Activated CD4-positive, alpha-beta T cell treated with anti-CD3 and anti-CD28 coated beads for 36 hours (primary cell): ENCODE measurements around the gene OMD. TPM values are rescaled to one million over a fixed set of nuclear protein-coding genes. Genes with fewer than 3 reads are reported as not detected.

Source experiments
- ATAC-seq: fragments of 200-7000 bp; cut with Tn5 transposase; one replicate; pipeline ENCODE4 v1.10.0; 2021; ENCODE audit warnings: mild to moderate bottlenecking, moderate library complexity
- CTCF ChIA-PET: fragments of 350-600 bp; sonication (Branson Sonifier 250); formaldehyde crosslinking; loops from one replicate; lab custom pipeline; 2021; ENCODE audit warnings: antibody characterized with exemption; lab: Charles Lee
- POLR2A ChIA-PET: fragments of 350-600 bp; sonication (Branson Sonifier 250); formaldehyde crosslinking; loops from one replicate; lab custom pipeline; 2021; ENCODE audit warnings: antibody characterized with exemption, inconsistent platforms; lab: Charles Lee
- DNase-seq: peaks from one replicate; pipeline ENCODE4 v3.0.0-alpha.2; 2020
- H3K27ac Mint-ChIP-seq: one replicate; pipeline ENCODE4 v1.8.0; 2021; ENCODE audit warnings: mixed read lengths
- H3K27me3 Mint-ChIP-seq: one replicate; pipeline ENCODE4 v1.8.0; 2021; ENCODE audit warnings: mixed read lengths
- H3K36me3 Mint-ChIP-seq: one replicate; pipeline ENCODE4 v1.8.0; 2021; ENCODE audit warnings: low read depth, mixed read lengths
- H3K4me1 Mint-ChIP-seq: one replicate; pipeline ENCODE4 v1.8.0; 2021; ENCODE audit warnings: mixed read lengths
- H3K4me3 Mint-ChIP-seq: one replicate; pipeline ENCODE4 v1.8.0; 2021; ENCODE audit warnings: mild to moderate bottlenecking, moderate library complexity, mixed read lengths
- H3K9me3 Mint-ChIP-seq: one replicate; pipeline ENCODE4 v1.8.0; 2021; ENCODE audit warnings: low read depth, mixed read lengths
- intact Hi-C, 2 experiments: fragments of 100-400 bp; cut with DNase I in 1 of 2; cut with micrococcal nuclease in 1 of 2; formaldehyde crosslinking; loops; one replicate each; pipeline versions ENCODE4 v1.14.2 to v1.15.1; 2022 to 2024; cut with DNase I, micrococcal nuclease
- total RNA-seq, 2 experiments: library from RNA; stranded (reverse); gene quantifications; one replicate each; pipeline ENCODE4 v1.2.3, GENCODE V29; 2021

The OMD gene
- total RNA-seq, 2 experiments from 2014 or later, result not detected

DNA sequence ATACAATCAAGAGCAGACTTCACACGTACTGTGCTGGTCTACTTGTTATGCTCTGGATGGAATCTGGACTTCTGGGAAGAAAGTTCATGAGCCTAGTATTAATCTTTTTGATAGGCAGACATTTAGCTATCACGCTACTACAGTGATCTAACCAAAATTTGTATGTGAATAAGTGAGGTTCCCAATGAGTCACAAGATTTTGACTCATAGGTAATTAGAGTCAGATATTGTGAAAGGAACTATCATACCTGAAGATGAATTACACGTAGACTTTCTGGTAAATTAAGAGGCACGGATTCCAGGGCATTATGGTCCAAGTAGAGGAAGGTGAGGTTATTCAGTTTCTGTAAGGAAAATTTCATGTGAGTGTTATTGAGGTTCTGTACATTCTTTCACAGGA is 38.3 kb downstream of the OMD start:
- ATAC-seq (peak; percentile 26), DNase-seq (no peak)
- H3K27ac Mint-ChIP-seq, result no peak overlapping the region
- intact Hi-C loops, result no loop called here
- peaks cover 3% of the 10 kb centered on the region for H3K4me1 Mint-ChIP-seq
- no peaks in the 10 kb centered on the region for H3K36me3 Mint-ChIP-seq
- CTCF ChIA-PET, result no interaction called here
- H3K4me3 Mint-ChIP-seq, result no peak overlapping the region
- POLR2A ChIA-PET, result no interaction called here
- H3K9me3 Mint-ChIP-seq, result no peaks in the 10 kb centered on the region
- no peaks in the 10 kb centered on the region for H3K27me3 Mint-ChIP-seq

DNA sequence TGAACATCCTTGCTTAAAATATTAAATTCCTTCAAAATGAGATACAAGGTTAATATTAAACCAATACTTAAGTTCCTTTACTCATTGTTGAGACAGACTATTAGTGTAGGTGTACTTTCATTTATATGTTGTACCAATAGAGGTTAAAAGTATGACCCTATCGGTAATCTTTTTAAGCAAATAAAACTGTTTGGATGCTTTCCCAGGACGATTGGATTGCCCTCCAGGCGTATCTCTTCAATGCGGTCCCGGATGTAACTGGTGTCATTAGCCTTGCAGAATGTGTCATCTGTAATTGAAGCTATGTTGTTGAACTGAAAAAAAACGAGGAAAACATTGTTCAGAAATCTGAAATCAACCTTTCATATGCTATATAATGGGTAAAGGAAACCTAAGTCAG is 38.8 kb downstream of the OMD start:
- ChIA-PET POLR2A (interaction anchor here (0.7 kb wide), 1 partner anchor 282 kb away, joined by 4 read pairs; no protein-coding TSS in a partner anchor), CTCF (interaction anchor here (0.8 kb wide), 1 partner anchor 16 kb away, joined by 4 read pairs; no protein-coding TSS in a partner anchor)
- Mint-ChIP-seq H3K27me3 (no peaks in the 10 kb centered on the region), H3K4me3 (no peak overlapping the region), H3K36me3 (no peaks in the 10 kb centered on the region), H3K9me3 (no peaks in the 10 kb centered on the region), H3K4me1 (peaks cover 3% of the 10 kb centered on the region), H3K27ac (no peak overlapping the region)
- ATAC-seq, result no peak
- intact Hi-C loops, result no loop called here
- DNase-seq, result no peak

DNA sequence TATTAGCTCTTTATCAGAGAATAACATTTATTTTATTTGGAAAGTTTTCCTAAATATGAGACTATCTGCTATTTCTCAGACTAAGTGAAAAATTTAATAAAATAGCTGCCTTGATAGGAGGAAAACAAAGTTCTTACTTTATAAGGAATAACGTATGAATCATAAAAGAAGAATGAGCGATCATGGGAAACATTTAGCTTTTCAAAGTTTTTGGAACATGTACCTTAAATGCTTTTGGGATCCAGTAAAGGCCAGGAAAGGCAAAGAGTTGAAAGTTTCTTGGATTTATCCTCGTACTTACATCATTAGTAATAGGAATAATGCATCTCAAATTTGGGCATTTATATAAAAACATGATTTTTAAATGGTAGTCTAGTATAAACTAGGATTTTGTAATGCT is 39.3 kb downstream of the OMD start:
- ChIA-PET CTCF (interaction anchor here (0.8 kb wide), 1 partner anchor 16 kb away, joined by 4 read pairs; no protein-coding TSS in a partner anchor), POLR2A (interaction anchor here (0.7 kb wide), 1 partner anchor 283 kb away, joined by 4 read pairs; no protein-coding TSS in a partner anchor)
- intact Hi-C loops, result no loop called here
- no peak overlapping the region for H3K4me3 Mint-ChIP-seq
- DNase-seq (no peak), ATAC-seq (no peak)
- H3K4me1 Mint-ChIP-seq, result peaks cover 3% of the 10 kb centered on the region
- no peak overlapping the region for H3K27ac Mint-ChIP-seq
- no peaks in the 10 kb centered on the region for H3K9me3 Mint-ChIP-seq
- no peaks in the 10 kb centered on the region for H3K36me3 Mint-ChIP-seq
- no peaks in the 10 kb centered on the region for H3K27me3 Mint-ChIP-seq

DNA sequence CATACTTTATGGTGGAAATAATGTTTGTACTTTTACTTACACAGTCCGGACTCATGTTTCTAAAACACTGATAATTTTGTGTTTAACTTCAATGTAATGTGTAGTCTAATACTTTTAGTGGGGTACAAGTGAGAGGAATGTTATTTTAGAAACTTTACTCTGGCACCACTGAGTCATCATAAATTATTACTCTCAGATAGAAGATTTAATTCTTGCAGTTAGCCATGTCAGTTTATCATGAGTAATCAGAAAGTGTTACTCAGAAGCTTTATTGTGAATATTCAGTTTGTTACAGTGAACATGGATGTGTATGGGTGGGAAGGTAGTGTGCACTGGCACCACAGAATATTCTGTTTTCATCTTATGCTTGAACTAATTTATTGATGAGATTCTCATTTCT is 39.9 kb downstream of the OMD start:
- CTCF ChIA-PET, result no interaction called here
- Mint-ChIP-seq H3K4me1 (peaks cover 4% of the 10 kb centered on the region), H3K27me3 (no peaks in the 10 kb centered on the region), H3K36me3 (no peaks in the 10 kb centered on the region), H3K9me3 (no peaks in the 10 kb centered on the region), H3K4me3 (no peak overlapping the region), H3K27ac (no peak overlapping the region)
- ATAC-seq (no peak), DNase-seq (no peak)
- POLR2A ChIA-PET, result no interaction called here
- intact Hi-C loops, result no loop called here

DNA sequence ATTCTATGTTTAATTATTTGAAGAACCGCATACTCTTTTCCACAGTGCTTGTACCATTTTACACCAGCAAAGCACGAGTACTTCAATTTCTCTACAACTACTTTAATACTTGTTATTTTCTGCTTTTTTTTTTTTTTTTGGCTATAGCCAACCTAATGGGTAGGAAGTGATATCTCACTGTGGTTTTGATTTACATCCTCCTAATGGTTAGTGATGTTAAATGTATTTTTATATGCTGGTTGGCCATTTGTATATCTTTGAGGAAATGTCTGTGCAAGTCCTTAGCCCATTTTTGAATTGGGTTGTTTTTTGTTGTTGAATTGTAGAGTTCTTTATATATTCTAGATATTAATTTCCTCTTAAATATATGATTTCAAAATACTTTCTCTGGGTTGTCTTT is 42.5 kb downstream of the OMD start:
- no peaks in the 10 kb centered on the region for H3K36me3 Mint-ChIP-seq
- intact Hi-C loops, result no loop called here
- no peak overlapping the region for H3K4me3 Mint-ChIP-seq
- no peaks in the 10 kb centered on the region for H3K27me3 Mint-ChIP-seq
- ChIA-PET CTCF (no interaction called here), POLR2A (no interaction called here)
- H3K27ac Mint-ChIP-seq, result no peak overlapping the region
- ATAC-seq, result no peak
- no peaks in the 10 kb centered on the region for H3K9me3 Mint-ChIP-seq
- peaks cover 20% of the 10 kb centered on the region for H3K4me1 Mint-ChIP-seq
- DNase-seq, result no peak

DNA sequence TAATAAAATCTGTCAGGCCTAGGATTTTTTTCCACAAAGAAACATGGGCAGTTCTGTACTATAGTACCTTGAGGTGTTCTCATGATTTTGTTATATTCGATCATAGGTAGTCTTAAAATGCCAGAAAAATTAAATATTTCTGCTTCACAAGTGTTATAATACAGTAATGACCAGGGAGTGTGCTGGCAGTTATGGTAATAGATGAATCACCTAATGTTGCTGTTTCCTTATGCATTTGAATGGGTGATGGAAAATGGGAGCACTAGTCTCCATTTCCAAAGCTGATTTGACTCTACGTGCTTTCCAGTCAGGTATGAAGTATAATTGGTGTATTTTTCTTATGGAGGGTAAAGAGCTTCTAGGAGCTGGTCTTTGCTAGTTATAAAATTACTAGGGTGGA is 43.7 kb downstream of the OMD start:
- H3K4me3 Mint-ChIP-seq, result no peak overlapping the region
- H3K4me1 Mint-ChIP-seq, result peaks cover 17% of the 10 kb centered on the region
- H3K9me3 Mint-ChIP-seq, result peaks cover 1% of the 10 kb centered on the region
- no peak overlapping the region for H3K27ac Mint-ChIP-seq
- ATAC-seq (no peak), DNase-seq (no peak)
- intact Hi-C loops, result no loop called here
- CTCF ChIA-PET, result interaction anchor here (0.8 kb wide), 1 partner anchor 12 kb away, joined by 3 read pairs; no protein-coding TSS in a partner anchor
- H3K27me3 Mint-ChIP-seq, result no peaks in the 10 kb centered on the region
- POLR2A ChIA-PET, result no interaction called here
- peaks cover 9% of the 10 kb centered on the region for H3K36me3 Mint-ChIP-seq

DNA sequence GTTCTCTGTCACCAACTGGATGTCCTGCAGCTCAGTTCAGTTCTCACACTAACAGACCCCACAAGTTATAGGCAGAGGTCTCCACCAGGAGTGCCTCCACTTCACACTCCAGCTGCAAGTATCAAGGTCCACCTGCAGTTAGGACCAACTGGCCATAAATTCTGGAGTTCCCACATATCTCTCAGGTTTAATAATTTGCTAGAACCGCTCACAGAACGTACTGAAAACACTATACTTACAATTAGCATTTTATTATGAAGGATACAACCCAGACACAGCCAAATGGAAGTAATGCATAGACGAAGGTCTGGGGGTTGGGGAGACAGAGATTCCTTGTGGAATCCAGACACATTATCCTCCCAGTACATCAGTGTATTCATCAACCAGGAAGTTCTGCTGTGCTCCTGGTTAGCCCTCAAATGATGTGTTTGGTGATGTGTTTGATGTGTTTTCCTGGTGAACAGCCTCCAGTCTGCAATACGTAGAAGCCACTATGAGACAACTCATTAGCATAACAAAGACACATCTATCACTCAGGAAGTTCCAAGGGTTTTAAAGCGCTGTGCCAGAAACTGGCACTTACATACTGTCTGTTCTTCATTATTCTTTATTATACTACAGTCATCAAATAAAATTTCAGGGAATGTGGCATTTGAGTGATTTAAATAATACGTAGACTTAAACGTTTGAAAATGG is 45.3 kb downstream of the OMD start:
- ChIA-PET POLR2A (no interaction called here), CTCF (no interaction called here)
- Mint-ChIP-seq H3K27me3 (no peaks in the 10 kb centered on the region), H3K36me3 (peaks cover 19% of the 10 kb centered on the region), H3K4me3 (no peak overlapping the region), H3K4me1 (peaks cover 17% of the 10 kb centered on the region), H3K9me3 (peaks cover 9% of the 10 kb centered on the region), H3K27ac (no peak overlapping the region)
- intact Hi-C loops, result no loop called here
- no peak for DNase-seq
- ATAC-seq, result peak; percentile 57

DNA sequence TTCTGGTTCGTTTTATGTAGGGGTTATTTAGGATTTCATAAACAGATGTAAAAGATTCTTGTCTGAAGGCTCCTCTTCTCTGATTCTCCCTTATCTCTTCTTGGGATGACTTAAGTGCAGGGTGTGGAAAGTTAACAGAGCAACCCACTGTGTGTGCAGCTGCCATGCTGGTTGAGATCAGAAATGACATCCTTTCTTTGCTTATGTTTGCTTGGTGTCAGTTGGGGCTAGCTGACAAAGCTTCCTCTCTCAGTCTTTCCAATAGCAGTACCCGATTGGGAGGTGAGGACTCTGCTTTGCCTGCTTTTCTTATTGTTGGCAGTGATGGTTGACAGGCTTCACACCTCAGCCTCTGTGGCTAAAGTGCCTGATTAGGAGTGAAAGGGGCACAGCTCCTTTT is 46.4 kb downstream of the OMD start:
- Mint-ChIP-seq H3K27me3 (no peaks in the 10 kb centered on the region), H3K36me3 (peaks cover 22% of the 10 kb centered on the region), H3K4me3 (no peak overlapping the region), H3K4me1 (peaks cover 17% of the 10 kb centered on the region), H3K27ac (no peak overlapping the region), H3K9me3 (peaks cover 10% of the 10 kb centered on the region)
- intact Hi-C loops, result no loop called here
- POLR2A ChIA-PET, result interaction anchor here (0.7 kb wide), 2 partner anchors 238 to 292 kb away, joined by 3 read pairs; no protein-coding TSS in a partner anchor
- DNase-seq, result no peak
- ATAC-seq, result no peak
- CTCF ChIA-PET, result no interaction called here

DNA sequence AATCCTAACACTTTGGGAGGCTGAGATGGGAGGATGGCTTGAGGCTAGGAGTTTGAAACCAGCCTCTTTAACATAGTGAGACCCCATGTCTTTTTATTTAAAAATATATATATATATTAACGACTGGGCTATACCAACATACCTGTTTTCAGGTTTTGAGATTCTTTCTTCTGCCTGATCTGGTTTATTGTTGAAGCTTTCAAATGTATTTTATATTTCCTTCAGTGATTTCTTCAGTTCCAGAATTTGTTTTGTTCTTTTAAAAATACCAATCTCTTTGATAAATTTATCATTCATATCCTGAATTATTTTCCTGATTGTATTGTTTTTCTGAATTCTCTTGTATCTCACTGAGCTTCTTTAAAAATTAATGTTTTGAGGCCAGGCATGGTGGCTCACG is 51.1 kb downstream of the OMD start:
- Mint-ChIP-seq H3K27ac (no peak overlapping the region), H3K36me3 (peaks cover 39% of the 10 kb centered on the region), H3K9me3 (peaks cover 20% of the 10 kb centered on the region), H3K4me1 (peaks cover 4% of the 10 kb centered on the region), H3K27me3 (no peaks in the 10 kb centered on the region), H3K4me3 (no peak overlapping the region)
- intact Hi-C loops, result no loop called here
- POLR2A ChIA-PET, result no interaction called here
- CTCF ChIA-PET, result no interaction called here
- no peak for DNase-seq
- ATAC-seq, result no peak

DNA sequence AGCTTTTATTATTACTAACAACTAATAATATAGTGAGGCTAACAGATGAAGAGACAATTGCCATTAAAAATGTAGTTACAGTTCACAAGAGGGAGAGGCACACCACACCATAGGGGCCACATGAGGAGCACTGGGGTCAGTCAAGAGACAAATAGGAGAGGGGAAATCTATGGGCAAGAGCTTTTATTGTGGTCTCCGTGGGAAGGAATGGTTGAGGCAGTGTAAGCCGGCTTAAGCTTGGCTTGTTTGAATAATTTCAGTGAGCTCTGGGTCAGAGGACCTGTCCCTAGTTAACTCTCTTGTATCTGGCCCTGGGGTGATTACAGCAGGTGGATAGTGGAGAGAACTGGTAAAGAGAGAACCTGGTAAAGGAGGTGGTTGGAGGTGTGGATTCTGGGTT is 55.2 kb downstream of the OMD start:
- POLR2A ChIA-PET, result no interaction called here
- Mint-ChIP-seq H3K27me3 (no peaks in the 10 kb centered on the region), H3K27ac (no peak overlapping the region), H3K36me3 (peaks cover 29% of the 10 kb centered on the region), H3K4me3 (no peak overlapping the region), H3K9me3 (peaks cover 13% of the 10 kb centered on the region), H3K4me1 (no peaks in the 10 kb centered on the region)
- ATAC-seq (no peak), DNase-seq (no peak)
- CTCF ChIA-PET, result interaction anchor here (0.8 to 1.0 kb wide), 2 partner anchors 11 to 206 kb away, joined by 3 read pairs; no protein-coding TSS in a partner anchor
- intact Hi-C loops, result no loop called here
